Kidney (tissue), 14 donors: ENCODE measurements around the gene SDF4. TPM values are rescaled to one million over a fixed set of nuclear protein-coding genes. Genes with fewer than 3 reads are reported as not detected.
A peak's percentile ranks its signal among the peaks of the same experiment; 100 is the strongest.

ENCODE experiments used
- DNase-seq, 5 donors: peaks; one replicate each; pipeline ENCODE4 v3.0.0-alpha.2; 2013 to 2020
- FAIRE-seq: peaks from 2 replicates; lab custom pipeline; 2012; peaks lifted over from hg19 to GRCh38; lab: Jason Lieb, UNC
- H3K27ac ChIP-seq, 2 donors: one replicate each; pipeline ENCODE4 v1.7.0; 2013; ENCODE audit warnings: low read depth in 2 of 2, low read length in 2 of 2, inconsistent platforms in 1 of 2
- H3K27me3 ChIP-seq: one replicate; pipeline ENCODE4 v1.7.1; 2013; ENCODE audit warnings: low read length, inconsistent platforms; ENCODE audit not compliant: control insufficient read depth, insufficient read depth
- H3K36me3 ChIP-seq, 3 donors: one replicate each; pipeline versions ENCODE4 v1.7.0 to v1.7.1; 2013; ENCODE audit warnings: low read length in 3 of 3, control low read depth in 1 of 3, inconsistent platforms in 1 of 3; ENCODE audit not compliant: insufficient read depth in 3 of 3, control insufficient read depth in 2 of 3
- H3K4me1 ChIP-seq, 3 donors: one replicate each; pipeline versions ENCODE4 v1.7.0 to v1.7.1; 2013; ENCODE audit warnings: low read length in 3 of 3, inconsistent platforms in 1 of 3, low read depth in 1 of 3; ENCODE audit not compliant: control insufficient read depth in 2 of 3, insufficient read depth in 2 of 3
- H3K4me3 ChIP-seq, 3 donors: one replicate each; pipeline versions ENCODE4 v1.7.0 to v1.8.1; 2013; ENCODE audit warnings: low read length in 3 of 3, control low read depth in 1 of 3, inconsistent platforms in 1 of 3
- H3K9ac ChIP-seq, 3 donors: one replicate each; pipeline versions ENCODE4 v1.7.0 to v1.7.1; 2013; ENCODE audit warnings: low read length in 3 of 3, control low read depth in 1 of 3, inconsistent platforms in 1 of 3
- H3K9me3 ChIP-seq, 3 donors: one replicate each; pipeline versions ENCODE4 v1.7.0 to v1.7.1; 2013; ENCODE audit warnings: low read length in 3 of 3, control low read depth in 1 of 3, inconsistent platforms in 1 of 3; ENCODE audit not compliant: control insufficient read depth in 2 of 3, insufficient read depth in 1 of 3
- intact Hi-C: fragments of 100-400 bp; cut with DNase I; formaldehyde crosslinking; loops from one replicate; pipeline ENCODE4 v1.11.1; 2022
- polyA plus RNA-seq: library from polyadenylated mRNA; stranded (reverse); fragments of 350-450 nt; fragmentation: Illumina TruSeq; extraction: RNeasy Lipid Tissue Mini Kit (QIAGEN cat#74804); gene quantifications from one replicate; pipeline ENCODE4 v1.2.3, GENCODE V29; 2014; ENCODE audit warnings: low read depth, low replicate concordance; ENCODE audit not compliant: insufficient read depth
- total RNA-seq: library from RNA; stranded (reverse); fragmentation: NEBNext Ultra II Directional; extraction: Animal tissue kit (Norgen Biotek cat#: 25700); gene quantifications from one replicate; pipeline ENCODE4 v1.2.1, GENCODE V29; 2021
- TF ChIP-seq, protein P1 (sequence below): IDR thresholded peaks from 3 replicates; pipeline ENCODE4 v1.5.1; 2012; ENCODE audit warnings: mild to moderate bottlenecking, moderate library complexity, borderline replicate concordance; ENCODE audit not compliant: insufficient read depth; ENCODE audit errors: extremely low read depth
- donor health status: control.
- donor health status: control.
- donor health status: control.
- donor health status: control.
- donor health status: control.
- donor health status: DM: yes; HTN: yes; CAD: no.
- donor health status: Normal renal cell carcinoma (clear cell type).

The SDF4 gene
- total and polyA plus RNA-seq, 2 donors from 2014 or later, result 143 to 160 TPM

DNA sequence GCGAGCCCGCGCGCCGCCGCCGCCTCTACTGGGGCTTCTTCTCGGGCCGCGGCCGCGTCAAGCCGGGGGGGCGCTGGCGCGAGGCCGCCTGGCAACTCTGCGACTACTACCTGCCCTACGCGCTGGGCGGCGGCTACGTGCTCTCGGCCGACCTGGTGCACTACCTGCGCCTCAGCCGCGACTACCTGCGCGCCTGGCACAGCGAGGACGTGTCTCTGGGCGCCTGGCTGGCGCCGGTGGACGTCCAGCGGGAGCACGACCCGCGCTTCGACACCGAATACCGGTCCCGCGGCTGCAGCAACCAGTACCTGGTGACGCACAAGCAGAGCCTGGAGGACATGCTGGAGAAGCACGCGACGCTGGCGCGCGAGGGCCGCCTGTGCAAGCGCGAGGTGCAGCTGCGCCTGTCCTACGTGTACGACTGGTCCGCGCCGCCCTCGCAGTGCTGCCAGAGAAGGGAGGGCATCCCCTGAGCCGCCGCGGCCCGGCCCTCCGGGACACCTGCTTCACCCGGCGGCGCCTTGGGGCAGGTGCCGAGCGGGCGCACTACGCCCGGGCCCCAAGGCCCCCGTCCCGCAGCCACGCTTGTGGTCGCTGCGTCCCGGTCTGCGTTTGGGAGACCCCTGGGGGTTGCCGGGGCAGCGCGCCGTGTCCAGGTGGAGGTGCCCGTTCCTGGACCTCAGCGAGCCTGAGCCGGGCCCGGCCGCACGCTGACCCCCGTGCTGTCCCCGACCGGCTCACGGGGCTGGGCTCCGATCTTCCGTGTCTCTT lies 1.2 kb upstream of the SDF4 start:
- Histone ChIP-seq H3K27ac (no peak overlapping the region), H3K4me1 (peaks cover 0 to 25% (median 12%) of the 10 kb centered on the region in 3 donors), H3K27me3 (no peaks in the 10 kb centered on the region), H3K9me3 (no peaks in the 10 kb centered on the region), H3K4me3 (peak overlapping the region in 1 of 3 donors; percentile 25), H3K9ac (no peak overlapping the region), H3K36me3 (peaks cover 0 to 6% (median 0%) of the 10 kb centered on the region in 3 donors)
- no peak for FAIRE-seq
- peak in 1 of 5 donors; percentile 74 for DNase-seq
- TF ChIP-seq, protein P1, sequence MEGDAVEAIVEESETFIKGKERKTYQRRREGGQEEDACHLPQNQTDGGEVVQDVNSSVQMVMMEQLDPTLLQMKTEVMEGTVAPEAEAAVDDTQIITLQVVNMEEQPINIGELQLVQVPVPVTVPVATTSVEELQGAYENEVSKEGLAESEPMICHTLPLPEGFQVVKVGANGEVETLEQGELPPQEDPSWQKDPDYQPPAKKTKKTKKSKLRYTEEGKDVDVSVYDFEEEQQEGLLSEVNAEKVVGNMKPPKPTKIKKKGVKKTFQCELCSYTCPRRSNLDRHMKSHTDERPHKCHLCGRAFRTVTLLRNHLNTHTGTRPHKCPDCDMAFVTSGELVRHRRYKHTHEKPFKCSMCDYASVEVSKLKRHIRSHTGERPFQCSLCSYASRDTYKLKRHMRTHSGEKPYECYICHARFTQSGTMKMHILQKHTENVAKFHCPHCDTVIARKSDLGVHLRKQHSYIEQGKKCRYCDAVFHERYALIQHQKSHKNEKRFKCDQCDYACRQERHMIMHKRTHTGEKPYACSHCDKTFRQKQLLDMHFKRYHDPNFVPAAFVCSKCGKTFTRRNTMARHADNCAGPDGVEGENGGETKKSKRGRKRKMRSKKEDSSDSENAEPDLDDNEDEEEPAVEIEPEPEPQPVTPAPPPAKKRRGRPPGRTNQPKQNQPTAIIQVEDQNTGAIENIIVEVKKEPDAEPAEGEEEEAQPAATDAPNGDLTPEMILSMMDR, result no peak
- intact Hi-C loops, result loop anchor here (10.0 kb wide), 1 partner anchor 108 kb away; no protein-coding TSS in a partner anchor

DNA sequence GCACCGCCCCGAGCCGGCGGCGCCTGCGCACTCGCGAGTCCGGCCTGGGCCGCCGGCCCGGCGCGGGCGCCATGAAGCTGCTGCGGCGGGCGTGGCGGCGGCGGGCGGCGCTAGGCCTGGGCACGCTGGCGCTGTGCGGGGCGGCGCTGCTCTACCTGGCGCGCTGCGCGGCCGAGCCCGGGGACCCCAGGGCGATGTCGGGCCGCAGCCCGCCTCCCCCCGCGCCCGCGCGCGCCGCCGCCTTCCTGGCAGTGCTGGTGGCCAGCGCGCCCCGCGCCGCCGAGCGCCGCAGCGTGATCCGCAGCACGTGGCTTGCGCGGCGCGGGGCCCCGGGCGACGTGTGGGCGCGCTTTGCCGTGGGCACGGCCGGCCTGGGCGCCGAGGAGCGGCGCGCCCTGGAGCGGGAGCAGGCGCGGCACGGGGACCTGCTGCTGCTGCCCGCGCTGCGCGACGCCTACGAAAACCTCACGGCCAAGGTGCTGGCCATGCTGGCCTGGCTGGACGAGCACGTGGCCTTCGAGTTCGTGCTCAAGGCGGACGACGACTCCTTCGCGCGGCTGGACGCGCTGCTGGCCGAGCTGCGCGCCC lies 501 bp upstream of the SDF4 start, which contains the start of gene B3GALT6:
TSS of gene B3GALT6 (plus strand) at position 30 of the 588 bp plus-strand sequence. CDS start at position 72, 42 bp downstream.
- Histone ChIP-seq H3K4me3 (peak within 1 kb of the TSS; percentile 79 to 98 (median 93)), H3K4me1 (peaks cover 0 to 25% (median 12%) of the 10 kb centered on the region in 3 donors), H3K9ac (peak within 1 kb of the TSS; percentile 48 to 99 (median 85)), H3K36me3 (peaks cover 0 to 6% (median 6%) of the 10 kb centered on the region in 3 donors), H3K27ac (peak within 1 kb of the TSS; percentile 69 to 82), H3K27me3 (no peaks in the 10 kb centered on the region), H3K9me3 (no peaks in the 10 kb centered on the region)
- intact Hi-C loops, result loop anchor here (10.0 kb wide), 1 partner anchor 108 kb away; no protein-coding TSS in a partner anchor
- FAIRE-seq, result no peak
- peak in 3 of 5 donors; percentile 35 to 82 (median 79) for DNase-seq
- TF ChIP-seq, protein P1, result no peak

DNA sequence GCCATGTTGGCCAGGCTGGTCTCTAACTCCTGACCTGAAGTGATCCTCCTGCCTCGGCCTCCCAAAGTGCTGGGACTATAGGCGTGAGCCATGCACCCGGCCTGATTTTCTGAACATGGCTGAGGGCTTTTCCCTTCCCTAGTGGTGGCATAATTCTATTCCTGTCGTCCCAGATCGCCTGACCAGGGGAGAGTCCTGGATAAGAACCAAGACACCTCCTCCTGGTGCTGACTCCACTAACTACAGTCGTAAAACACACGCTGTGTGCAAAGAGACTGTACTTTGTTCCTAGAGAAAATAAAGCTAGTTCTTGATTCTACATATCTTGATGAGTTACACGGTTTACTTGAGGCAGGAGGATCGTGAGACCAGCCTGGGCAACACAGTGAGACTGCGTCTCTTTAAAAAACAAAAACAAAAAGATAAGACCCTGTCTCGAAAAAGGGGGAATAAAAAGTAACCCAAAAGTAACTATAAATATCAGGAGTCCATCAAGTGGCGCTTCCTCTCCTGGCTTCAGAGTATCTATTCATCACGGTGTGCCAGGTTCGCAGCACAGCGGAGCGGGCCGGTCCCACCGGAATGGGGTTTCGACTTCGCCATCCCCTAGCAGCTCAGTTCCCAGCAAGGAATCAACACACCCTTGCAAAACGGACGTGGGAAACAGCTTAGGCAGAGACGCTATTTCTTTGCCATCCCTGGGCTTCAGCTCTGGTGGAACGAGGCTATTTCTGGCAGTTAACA lies 973 bp downstream of the SDF4 start:
- Histone ChIP-seq H3K4me1 (peaks cover 0 to 25% (median 12%) of the 10 kb centered on the region in 3 donors), H3K36me3 (peaks cover 0 to 8% (median 8%) of the 10 kb centered on the region in 3 donors), H3K27me3 (no peaks in the 10 kb centered on the region), H3K9ac (peak overlapping the region; percentile 48 to 99 (median 85)), H3K27ac (peak overlapping the region; percentile 69 to 82), H3K4me3 (peak overlapping the region; percentile 79 to 98 (median 93)), H3K9me3 (no peaks in the 10 kb centered on the region)
- TF ChIP-seq, protein P1, result peak; percentile 15
- DNase-seq (no peak), FAIRE-seq (no peak)
- intact Hi-C loops, result loop anchor here (10.0 kb wide), 1 partner anchor 106 kb away; no protein-coding TSS in a partner anchor
